HEK293T (cell line): ENCODE data around the gene NR4A2.

Source experiments
- CTCF ChIA-PET: fragments of 350-600 bp; formaldehyde crosslinking; extraction: SDS; loops from one replicate; lab custom pipeline; 2021; ENCODE audit warnings: antibody characterized with exemption, inconsistent platforms; lab: Yijun Ruan, JAX
- POLR2A ChIA-PET: fragments of 350-600 bp; formaldehyde crosslinking; extraction: SDS; loops from one replicate; lab custom pipeline; 2020; ENCODE audit warnings: antibody characterized with exemption, inconsistent platforms; lab: Yijun Ruan, JAX
- DNase-seq: peaks from one replicate; pipeline ENCODE4 v3.0.0; 2012; ENCODE audit warnings: mixed read lengths; ENCODE audit errors: extremely low spot score
- ARNT ChIP-seq: fragments of 450-650 bp; IDR thresholded peaks from 2 replicates; pipeline ENCODE4 v1.6.1; 2017; ENCODE audit warnings: mild to moderate bottlenecking
- BHLHE40 ChIP-seq: fragments of 450-650 bp; IDR thresholded peaks from 2 replicates; pipeline ENCODE4 v1.6.1; 2016; ENCODE audit warnings: mild to moderate bottlenecking, moderate library complexity, borderline replicate concordance
- CTBP1 ChIP-seq: fragments of 450-650 bp; IDR thresholded peaks from 2 replicates; pipeline ENCODE4 v1.6.1; 2016; ENCODE audit warnings: borderline replicate concordance
- ELF4 ChIP-seq: fragments of 450-650 bp; IDR thresholded peaks from 2 replicates; pipeline ENCODE4 v1.6.1; 2017; ENCODE audit warnings: antibody characterized with exemption
- FOXA1 ChIP-seq: fragments of 450-650 bp; IDR thresholded peaks from 2 replicates; pipeline ENCODE4 v1.6.1; 2016; ENCODE audit warnings: mild to moderate bottlenecking
- FOXK2 ChIP-seq: fragments of 450-650 bp; IDR thresholded peaks from 2 replicates; pipeline ENCODE4 v1.6.1; 2016; ENCODE audit warnings: mild to moderate bottlenecking
- FOXM1 ChIP-seq: fragments of 450-650 bp; IDR thresholded peaks from 2 replicates; pipeline ENCODE4 v1.6.1; 2017; ENCODE audit warnings: mild to moderate bottlenecking, borderline replicate concordance
- HDGF ChIP-seq: fragments of 450-650 bp; IDR thresholded peaks from 2 replicates; pipeline ENCODE4 v1.6.1; 2017; ENCODE audit warnings: antibody characterized with exemption, borderline replicate concordance
- L3MBTL2 ChIP-seq: fragments of 450-650 bp; conservative IDR thresholded peaks from 2 replicates; pipeline ENCODE4 v1.6.1; 2016; ENCODE audit warnings: mild to moderate bottlenecking
- LEF1 ChIP-seq: fragments of 450-650 bp; IDR thresholded peaks from 2 replicates; pipeline ENCODE4 v1.6.1; 2017; ENCODE audit warnings: mild to moderate bottlenecking, borderline replicate concordance
- NFRKB ChIP-seq: fragments of 450-650 bp; IDR thresholded peaks from 2 replicates; pipeline ENCODE4 v1.6.1; 2016; ENCODE audit warnings: mild to moderate bottlenecking, moderate library complexity
- PKNOX1 ChIP-seq: fragments of 450-650 bp; IDR thresholded peaks from 2 replicates; pipeline ENCODE4 v1.6.1; 2016
- SP1 ChIP-seq: fragments of 450-650 bp; IDR thresholded peaks from 2 replicates; pipeline ENCODE4 v1.6.1; 2017
- SUZ12 ChIP-seq: fragments of 450-650 bp; IDR thresholded peaks from 2 replicates; pipeline ENCODE4 v1.6.1; 2016; ENCODE audit warnings: mild to moderate bottlenecking
- TARDBP ChIP-seq: fragments of 450-650 bp; IDR thresholded peaks from 2 replicates; pipeline ENCODE4 v1.6.1; 2016
- ZNF384 ChIP-seq: fragments of 450-650 bp; IDR thresholded peaks from 2 replicates; pipeline ENCODE4 v1.6.1; 2016

NR4A2 gene

GRCh38 chr2:156338578-156338977 lies 6.1 kb upstream of the NR4A2 start:
- CTCF ChIA-PET, result interaction anchor here (0.7 kb wide), 1 partner anchor 462 kb away, joined by 3 read pairs; no protein-coding TSS in a partner anchor
- no peak for TF ChIP-seq SP1
- no peak for TF ChIP-seq HDGF
- no peak for TF ChIP-seq ZNF384
- TF ChIP-seq PKNOX1, result no peak
- TF ChIP-seq FOXM1, result no peak
- DNase-seq, result no peak
- POLR2A ChIA-PET, result no interaction called here

GRCh38 chr2:156334496-156335478 lies 2.3 kb upstream of the NR4A2 start:
- TF ChIP-seq FOXA1 (no peak), PKNOX1 (no peak), ZNF384 (peak; percentile 46; the same call in 1 of the 2 replicates), SP1 (no peak), CTBP1 (no peak), ELF4 (0 out of 2 replicates have a peak, but pooled peaks have one; percentile 31)
- ChIA-PET CTCF (interaction anchor here (0.7 to 2.2 kb wide), 4 partner anchors 34 to 255 kb away, joined by 3 to 12 read pairs (median 4); no protein-coding TSS in a partner anchor), POLR2A (interaction anchor here (0.8 to 3.0 kb wide), 8 partner anchors 9 to 342 kb away, joined by 3 to 13 read pairs (median 4); no protein-coding TSS in a partner anchor)
- DNase-seq, result peak; percentile 57

- peak; percentile 35 for DNase-seq
- CTCF ChIA-PET, result interaction anchor here (1.0 to 1.6 kb wide), 2 partner anchors 33 to 253 kb away, joined by 3 to 4 read pairs; no protein-coding TSS in a partner anchor
- POLR2A ChIA-PET, result interaction anchor here (0.8 to 3.0 kb wide), 6 partner anchors 9 to 255 kb away, joined by 3 to 13 read pairs (median 4); no protein-coding TSS in a partner anchor
- TF ChIP-seq ZNF384 (no peak; the same call in 1 of the 2 replicates), FOXM1 (no peak), L3MBTL2 (no peak), LEF1 (no peak), SP1 (no peak), SUZ12 (no peak), ARNT (no peak), HDGF (no peak), BHLHE40 (no peak), CTBP1 (no peak), FOXK2 (no peak)
Observed at GRCh38 chr2:156333951-156334495, 1.5 kb upstream of the NR4A2 start.

GRCh38 chr2:156333274-156333950 lies 891 bp upstream of the NR4A2 start:
- ChIA-PET POLR2A (interaction anchor here (1.0 to 3.0 kb wide), 4 partner anchors 10 to 256 kb away, joined by 3 to 13 read pairs (median 8); no protein-coding TSS in a partner anchor), CTCF (interaction anchor here (1.0 kb wide), 1 partner anchor 32 kb away, joined by 3 read pairs; no protein-coding TSS in a partner anchor)
- no peak for DNase-seq
- TF ChIP-seq FOXA1 (no peak), ARNT (no peak), NFRKB (no peak), ELF4 (no peak), LEF1 (no peak)

GRCh38 chr2:156332284-156332533 lies 312 bp downstream of the NR4A2 start:
- CTCF ChIA-PET, result no interaction called here
- no peak for TF ChIP-seq TARDBP
- no peak for TF ChIP-seq NFRKB
- TF ChIP-seq FOXM1, result no peak
- TF ChIP-seq CTBP1, result no peak
- no peak for TF ChIP-seq ARNT
- POLR2A ChIA-PET, result interaction anchor here (2.5 kb wide), 1 partner anchor 9 kb away, joined by 11 read pairs; no protein-coding TSS in a partner anchor
- no peak for DNase-seq

- TF ChIP-seq ELF4, result no peak
- no peak for TF ChIP-seq BHLHE40
- TF ChIP-seq LEF1, result no peak
- no peak for TF ChIP-seq TARDBP
- no peak for TF ChIP-seq NFRKB
- no peak for TF ChIP-seq FOXK2
- no peak for TF ChIP-seq FOXM1
- TF ChIP-seq ZNF384, result no peak
- TF ChIP-seq L3MBTL2, result no peak; the same call in 1 of the 2 replicates
- no peak for TF ChIP-seq SP1
- TF ChIP-seq PKNOX1, result no peak
- TF ChIP-seq SUZ12, result no peak
- no peak for TF ChIP-seq ARNT
- no peak for TF ChIP-seq HDGF
- TF ChIP-seq FOXA1, result no peak
- TF ChIP-seq CTBP1, result no peak
- DNase-seq, result peak; percentile 34
- CTCF ChIA-PET, result interaction anchor here (0.6 kb wide), 1 partner anchor 157 kb away, joined by 5 read pairs; no protein-coding TSS in a partner anchor
- POLR2A ChIA-PET, result interaction anchor here (2.5 kb wide), 1 partner anchor 9 kb away, joined by 11 read pairs; no protein-coding TSS in a partner anchor
Observed at GRCh38 chr2:156331572-156332283, 793 bp downstream of the NR4A2 start.
